HG02870 (cell line): ENCODE data around the gene SHANK3.
A peak's percentile ranks its signal among the peaks of the same experiment; 100 is the strongest.
"Not testable (repeated sequence)": the region's sequence is repeated elsewhere in the genome, so short reads cannot be mapped to it uniquely, and the experiment has no call there.

Experiments
- ATAC-seq: cut with Tn5 transposase; IDR thresholded peaks from one replicate; pipeline ENCODE4 v1.9.1; 2021; ENCODE audit warnings: mild to moderate bottlenecking, moderate library complexity; ENCODE audit not compliant: unreplicated experiment

SHANK3 gene

DNA sequence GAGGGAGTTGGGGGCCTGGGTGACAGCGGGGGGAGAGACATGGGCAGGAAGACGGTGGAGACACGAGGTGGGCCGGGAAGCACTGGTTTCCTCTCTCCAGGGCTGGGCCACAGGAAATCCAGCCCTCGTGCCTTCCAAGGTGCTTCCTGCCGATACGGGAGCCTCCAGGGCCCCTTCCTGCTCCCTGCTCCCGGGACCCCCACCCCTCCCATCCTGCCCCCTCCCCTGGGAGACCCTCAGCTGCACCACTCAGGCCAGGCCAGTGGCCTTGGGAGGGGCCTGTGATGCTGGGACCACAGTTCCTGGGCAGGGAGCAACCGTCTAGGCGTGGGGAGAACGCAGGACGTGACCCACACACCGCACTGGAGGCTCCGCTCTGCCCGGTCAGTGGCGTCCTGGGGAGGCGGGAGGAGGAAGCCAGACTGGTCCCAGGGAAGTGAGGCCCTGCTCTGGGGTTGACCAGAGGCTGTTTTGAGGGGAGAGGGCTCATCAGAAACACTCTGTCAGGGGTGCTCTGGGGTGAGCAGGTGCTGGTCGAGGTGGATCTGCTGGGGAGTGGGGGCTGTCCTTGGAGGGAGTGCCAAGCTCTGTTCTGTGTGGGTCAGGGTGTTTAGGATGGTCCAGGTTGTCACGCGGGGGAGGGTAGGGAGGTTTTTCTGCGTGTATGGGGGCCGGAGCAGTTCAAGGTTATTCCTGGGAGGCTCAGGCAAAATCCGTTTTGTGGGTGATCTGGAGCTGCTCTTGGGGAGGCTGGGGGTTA is at the start of gene SHANK3:
Gene SHANK3, plus strand, starts transcription at position 353 of the 760 bp plus-strand sequence.
- no peak for ATAC-seq

- ATAC-seq: no peak
These were observed 48.1 kb upstream of the SHANK3 start for GRCh38 chr22:50624347-50625130.

GRCh38 chr22:50625131-50625567 is 47.5 kb upstream of the SHANK3 start:
- ATAC-seq: no peak

DNA sequence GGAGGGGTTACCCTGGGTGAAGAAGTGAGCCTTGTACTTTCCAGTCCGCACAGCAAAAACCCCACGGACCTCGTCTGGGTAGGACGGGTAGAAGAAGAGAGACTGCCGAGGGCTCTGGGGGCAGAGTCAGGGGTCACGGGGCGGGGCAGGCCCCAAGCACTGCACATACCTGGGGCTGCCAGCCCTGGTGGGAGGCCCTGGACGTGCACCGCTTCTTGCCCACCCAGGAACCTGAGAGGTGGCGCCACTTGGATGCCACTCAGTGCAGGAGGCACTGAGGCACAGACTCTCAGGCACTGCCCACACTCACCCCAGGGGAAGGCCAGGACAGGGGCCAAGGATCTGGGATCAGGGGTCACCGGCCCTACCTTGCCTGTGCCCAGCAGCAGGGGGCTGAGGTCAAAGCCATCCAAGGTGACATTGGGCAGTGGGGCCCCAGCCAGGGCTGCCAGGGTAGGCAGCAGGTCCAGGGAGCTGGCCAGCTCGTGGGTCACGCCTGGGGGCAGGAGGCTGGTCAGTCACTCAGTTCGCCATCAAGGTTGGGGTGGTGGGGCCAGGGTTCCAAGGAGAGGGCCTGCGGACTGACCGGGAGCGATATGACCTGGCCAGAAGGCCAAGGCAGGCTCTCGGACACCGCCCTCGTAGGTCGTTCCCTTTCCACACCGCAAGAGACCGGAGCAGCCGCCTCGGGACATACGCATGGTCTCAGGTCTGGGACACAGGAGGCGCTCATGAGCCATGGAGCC is 46.9 kb upstream of the SHANK3 start:
- ATAC-seq: no peak

GRCh38 chr22:50626314-50626849 is 46.2 kb upstream of the SHANK3 start:
- ATAC-seq: no peak

GRCh38 chr22:50626850-50627641 is 45.6 kb upstream of the SHANK3 start:
- no peak for ATAC-seq

DNA sequence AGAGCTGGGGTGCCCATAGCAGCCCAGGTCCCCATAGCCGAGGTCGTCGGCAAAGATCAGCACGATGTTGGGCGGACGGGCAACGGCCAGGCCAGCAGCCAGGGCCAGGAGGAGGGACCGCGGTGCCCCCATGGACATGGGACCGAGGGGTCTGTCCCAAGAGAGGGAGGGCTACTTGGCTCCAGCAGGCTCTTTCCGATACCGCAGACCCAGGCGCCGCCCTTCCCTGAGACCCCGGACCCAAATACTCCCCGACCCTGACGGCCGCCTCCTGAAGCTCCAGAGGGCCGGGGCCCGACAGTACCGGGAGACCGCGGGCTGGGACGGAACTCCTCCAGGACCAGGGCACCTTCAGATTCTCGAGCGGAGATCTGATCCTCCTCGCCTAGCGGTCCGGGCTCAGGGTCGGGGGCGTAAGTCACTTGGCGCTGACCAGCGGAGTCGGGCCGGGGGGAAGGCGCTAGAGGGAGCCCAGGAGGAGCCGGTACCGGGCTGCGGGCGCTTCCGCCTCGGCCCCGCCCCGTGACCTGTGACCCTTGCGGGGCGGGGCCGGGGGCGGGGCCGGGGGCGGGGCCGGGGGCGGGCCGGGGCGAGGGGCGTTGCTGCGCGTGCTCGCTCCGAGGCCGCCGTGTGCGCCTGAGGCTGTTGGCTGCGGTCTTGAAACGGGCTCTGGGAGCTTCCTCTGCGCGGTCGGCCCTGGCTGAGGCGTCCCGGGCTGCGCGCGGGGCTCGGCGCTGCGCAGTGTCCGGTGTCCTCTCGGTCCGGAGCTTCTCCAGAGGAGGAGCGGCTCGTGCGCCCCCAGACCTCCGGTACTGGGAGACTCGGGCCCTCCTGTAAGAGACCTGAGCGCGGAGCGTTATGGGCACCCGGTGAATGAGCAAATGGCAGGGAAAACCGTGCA is 44.7 kb upstream of the SHANK3 start, which contains the start of gene ARSA:
Gene ARSA, minus strand, starts transcription at position 511 of the 901 bp plus-strand sequence. Its CDS starts 373 bp downstream, at position 138.
- peak; percentile 85 for ATAC-seq

- ATAC-seq: no peak
These were observed 44.0 kb upstream of the SHANK3 start for GRCh38 chr22:50628543-50629134.

DNA sequence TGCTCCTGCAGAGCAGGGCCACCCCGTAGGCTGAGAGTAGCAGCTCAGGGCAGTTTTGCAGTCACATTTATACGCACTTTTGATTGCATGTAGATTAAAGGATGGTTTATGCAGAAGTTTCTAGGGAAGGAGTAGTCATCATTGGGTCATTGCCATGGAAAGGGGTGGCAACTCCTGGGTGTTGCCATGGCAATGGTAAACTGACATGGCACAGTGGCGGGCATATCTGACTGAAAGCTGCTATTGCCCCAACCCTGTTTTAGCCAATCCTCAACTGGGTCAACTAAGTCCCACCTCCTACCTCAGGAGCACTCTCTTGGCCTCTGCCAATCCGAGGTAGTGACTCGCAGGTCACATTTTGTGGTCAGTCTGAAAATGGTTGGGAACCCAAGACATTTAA is 42.2 kb upstream of the SHANK3 start:
- no peak for ATAC-seq

DNA sequence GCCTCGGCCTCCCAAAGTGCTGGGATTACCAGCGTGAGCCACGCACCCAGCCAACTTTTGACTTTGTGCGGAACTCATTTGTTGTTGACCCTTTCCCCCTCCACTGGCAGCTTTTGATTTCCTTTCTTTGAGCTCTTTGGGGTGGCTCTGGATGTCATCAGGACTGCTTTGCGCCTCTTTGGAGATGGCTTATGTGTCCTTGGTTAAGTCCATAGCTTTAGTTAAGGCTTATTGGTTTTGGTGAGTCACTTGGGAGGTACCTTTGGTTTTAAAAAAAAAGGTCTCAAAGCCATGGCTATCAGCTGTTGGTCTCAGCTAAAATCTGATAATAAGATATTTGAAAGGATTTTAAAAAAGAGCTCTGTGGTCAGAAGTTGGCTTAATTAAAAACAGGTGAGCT is 39.5 kb upstream of the SHANK3 start:
- no peak for ATAC-seq

- ATAC-seq: no peak
These were observed 38.9 kb upstream of the SHANK3 start for GRCh38 chr22:50633771-50634170.

DNA sequence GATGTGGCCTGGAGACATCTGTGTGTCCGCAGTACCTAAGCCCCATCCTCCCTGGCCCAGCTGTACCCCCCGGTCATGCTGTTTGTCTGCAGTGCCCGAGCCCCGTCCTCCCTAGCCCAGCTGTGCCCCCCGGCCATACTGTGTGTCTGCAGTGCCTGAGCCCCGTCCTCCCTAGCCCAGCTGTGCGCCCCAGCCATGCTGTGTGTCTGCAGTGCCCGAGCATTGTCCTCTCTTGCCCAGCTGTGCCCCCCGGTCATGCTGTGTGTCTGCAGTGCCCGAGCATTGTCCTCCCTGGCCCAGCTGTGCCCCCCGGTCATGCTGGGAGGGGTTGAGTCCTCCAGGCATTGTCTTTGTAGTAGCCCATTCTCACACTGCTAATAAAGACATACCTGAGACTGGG is 37.0 kb upstream of the SHANK3 start:
- ATAC-seq: no peak

- ATAC-seq: not testable (repeated sequence)
These were observed 32.3 kb upstream of the SHANK3 start for GRCh38 chr22:50640296-50640695.

DNA sequence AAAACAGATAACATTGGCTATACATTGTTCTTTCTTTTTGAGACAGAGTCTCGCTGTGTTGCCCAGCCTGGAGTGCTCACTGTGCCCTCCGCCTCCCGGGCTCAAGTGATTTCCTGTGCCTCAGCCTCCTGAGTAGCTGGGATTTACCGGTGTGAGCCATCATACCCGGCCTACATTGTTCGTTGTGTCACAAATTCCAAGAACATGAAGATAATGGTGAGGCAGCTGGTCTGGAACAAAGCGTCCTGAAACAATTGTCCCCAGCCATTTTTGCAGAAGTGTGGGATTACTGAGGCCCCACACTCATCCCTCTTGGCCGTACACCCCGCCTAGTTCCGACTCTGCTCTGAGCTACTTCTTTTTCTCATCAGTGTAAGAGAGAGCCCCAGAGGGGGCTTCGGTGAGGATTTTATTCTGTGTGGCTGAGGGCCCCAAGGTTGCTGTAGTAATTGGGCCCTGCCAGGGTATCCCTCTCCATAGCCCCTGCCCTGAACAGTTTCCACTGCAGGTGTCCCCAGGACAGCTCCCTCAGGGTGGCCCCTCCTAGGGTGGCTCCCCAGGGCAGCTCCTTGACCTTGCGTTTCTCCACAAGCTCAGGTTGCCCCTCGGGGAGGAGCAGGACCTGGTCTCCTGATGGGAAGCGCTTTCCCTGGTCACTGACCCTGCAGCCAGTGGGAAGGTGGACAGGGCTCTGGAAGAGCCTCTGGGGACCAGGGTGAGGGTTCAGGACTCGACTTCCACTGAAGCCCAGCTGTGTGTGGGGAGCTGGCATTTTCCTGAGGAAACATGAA is 31.6 kb upstream of the SHANK3 start:
- no peak for ATAC-seq

DNA sequence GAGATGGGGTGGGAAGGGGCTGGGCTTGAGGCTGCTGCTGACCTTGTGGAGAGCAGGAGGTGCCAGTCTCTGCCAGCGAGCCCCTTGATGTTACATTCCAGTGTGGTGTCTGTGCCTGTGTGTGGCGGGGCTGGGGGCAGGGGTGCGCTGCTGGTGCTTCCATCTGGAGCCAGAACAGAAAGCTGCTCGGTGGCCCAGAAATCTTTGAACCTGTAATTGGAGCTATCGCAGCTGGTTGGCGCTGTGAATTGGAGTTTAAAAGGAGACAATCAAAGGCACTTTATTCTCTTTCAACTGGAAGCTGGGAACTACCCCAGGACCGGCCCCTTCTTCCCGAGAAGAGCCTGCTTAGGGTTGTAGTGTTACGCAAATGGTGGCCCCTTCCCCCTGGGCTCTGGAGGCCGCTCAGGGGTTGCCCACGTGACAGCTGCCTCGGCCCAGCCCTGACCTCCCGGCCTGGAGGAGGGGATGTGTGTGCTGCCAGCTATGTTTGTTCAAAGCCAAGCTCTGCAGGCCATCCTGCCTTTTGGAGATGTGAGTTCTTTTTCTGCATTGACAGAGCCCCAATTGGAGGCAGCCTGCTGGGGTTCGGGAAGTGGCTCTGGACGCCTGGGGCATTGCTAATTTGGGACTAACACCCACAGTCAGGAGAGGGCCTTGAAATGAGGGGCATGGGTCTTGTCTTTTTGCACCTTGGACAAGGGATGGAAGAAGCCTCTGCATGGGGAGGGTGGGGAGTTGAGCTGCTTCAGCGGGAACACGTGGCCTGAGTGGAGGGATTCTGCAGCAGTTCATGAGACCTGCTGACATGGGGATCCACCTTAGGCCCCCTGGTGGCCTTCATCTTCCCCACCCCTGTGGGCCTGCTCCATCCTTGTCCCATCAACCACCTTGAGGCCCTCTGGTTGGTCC is 30.7 kb upstream of the SHANK3 start:
- no peak for ATAC-seq

DNA sequence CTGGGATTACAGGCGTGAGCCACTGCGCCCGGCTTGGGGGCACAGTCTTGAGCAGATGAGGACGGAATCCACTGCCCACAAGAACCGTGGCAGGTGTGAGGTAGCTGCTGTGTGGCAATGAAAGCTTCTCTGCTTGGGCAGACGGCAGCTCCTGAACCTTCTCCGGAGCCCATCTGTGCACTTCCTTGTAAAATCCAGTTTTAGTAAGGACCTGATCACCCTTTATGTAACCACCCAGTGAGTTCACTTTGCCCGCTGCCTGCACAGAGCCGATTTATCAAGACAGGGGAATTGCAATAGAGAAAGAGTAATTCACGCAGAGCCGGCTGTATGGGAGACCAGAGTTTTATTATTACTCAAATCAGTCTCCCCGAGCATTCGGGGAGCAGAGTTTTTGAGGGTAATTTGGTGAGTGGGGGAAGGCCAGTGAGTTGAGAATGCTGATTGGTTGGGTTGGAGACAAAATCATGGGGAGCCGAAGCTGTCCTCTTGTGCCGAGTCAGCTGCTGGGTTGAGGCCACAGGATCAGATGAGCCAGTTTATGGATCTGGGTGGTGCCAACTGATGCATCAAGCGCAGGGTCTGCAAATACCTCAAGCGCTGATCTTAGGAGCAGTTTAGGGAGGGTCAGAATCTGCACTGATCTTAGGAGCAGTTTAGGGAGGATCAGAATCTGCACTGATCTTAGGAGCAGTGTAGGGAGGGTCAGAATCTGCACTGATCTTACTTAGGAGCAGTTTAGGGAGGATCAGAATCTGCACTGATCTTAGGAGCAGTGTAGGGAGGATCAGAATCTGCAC is 29.4 kb upstream of the SHANK3 start:
- ATAC-seq: not testable (repeated sequence)
